ENCODE results near the gene UNC45B. TPM values are rescaled to one million over a fixed set of nuclear protein-coding genes. Genes with fewer than 3 reads are reported as not detected.

The UNC45B gene
- total and polyA plus RNA-seq, 2 of the 8 experiments (the other 6 are each of a cell fraction or from before 2014, with no cell fraction given): 0.06 to 0.15 TPM

GRCh38 chr17:35183332-35183731 lies 35.7 kb downstream of the UNC45B start:
- H3K4me2 ChIP-seq (ENCODE audit: insufficient read depth in 1 of 2, low read depth in 2 of 2, low read length in 2 of 2): no peak overlapping the region
- H4K91ac ChIP-seq (replicated peaks; ENCODE audit: insufficient read length, low read length): no peak overlapping the region
- no peaks in the 10 kb centered on the region for H3K36me3 ChIP-seq (ENCODE audit: control insufficient read depth in 2 of 4, insufficient read depth in 4 of 4, low read length in 3 of 4)
- no peak overlapping the region for H2BK12ac ChIP-seq (ENCODE audit: low read depth, low read length)
- H3K27me3 ChIP-seq (replicated peaks in 1 of 4; ENCODE audit: control insufficient read depth in 3 of 4, extremely low read depth in 1 of 4, insufficient read depth in 3 of 4, low read length in 3 of 4): no peaks in the 10 kb centered on the region
- no peak for DNase-seq (ENCODE audit: low read depth in 1 of 2, low spot score in 2 of 2)
- ChIA-PET CTCF (ENCODE audit: partially characterized antibody) (interaction anchor here (1.1 to 1.3 kb wide), 3 partner anchors 18 to 223 kb away, joined by 3 to 4 read pairs (median 3); no protein-coding TSS in a partner anchor), POLR2A (ENCODE audit: partially characterized antibody) (no interaction called here)
- H3K9ac ChIP-seq (replicated peaks in 1 of 4; ENCODE audit: extremely low read depth in 1 of 4, low read depth in 3 of 4, low read length in 3 of 4): no peak overlapping the region
- H2AFZ ChIP-seq (ENCODE audit: low read length): no peak overlapping the region
- no peak overlapping the region for H2BK5ac ChIP-seq (ENCODE audit: low read depth, low read length)
- TF ChIP-seq NANOG (IDR thresholded peaks at IDR 0.05; ENCODE audit: insufficient read depth, low read depth, low read length, poor library complexity, severe bottlenecking): no peak
- TF ChIP-seq CREB1 (IDR thresholded peaks at IDR 0.05): no peak
- TF ChIP-seq RBBP5 (IDR thresholded peaks at IDR 0.05; ENCODE audit: borderline replicate concordance, low read depth, low read length): no peak
- no peak for TF ChIP-seq JUND (IDR thresholded peaks at IDR 0.05; ENCODE audit: low read length)
- no peak for TF ChIP-seq TAF7 (optimal IDR thresholded peaks at IDR 0.05; ENCODE audit: borderline replicate concordance, low read depth, low read length)
- no peak overlapping the region for H4K5ac ChIP-seq (ENCODE audit: insufficient read length, low read depth, low read length)
- H3K4me3 ChIP-seq (ENCODE audit: extremely low read depth in 1 of 4, insufficient read depth in 2 of 4, low read depth in 3 of 4, low read length in 4 of 4): no peak overlapping the region
- no peaks in the 10 kb centered on the region for H3K23me2 ChIP-seq (ENCODE audit: low read depth, low read length)
- no peak overlapping the region for H3K14ac ChIP-seq (ENCODE audit: insufficient read length)
- no peaks in the 10 kb centered on the region for H3K9me3 ChIP-seq (ENCODE audit: insufficient read depth in 2 of 2, low read depth in 1 of 2, low read length in 1 of 2)
- H3K18ac ChIP-seq (ENCODE audit: extremely low read depth, low read length): no peak overlapping the region
- no peaks in the 10 kb centered on the region for H3K79me1 ChIP-seq (ENCODE audit: low read depth, low read length)
- H2BK20ac ChIP-seq (ENCODE audit: low read length): no peak overlapping the region
- H2AK5ac ChIP-seq (ENCODE audit: low read depth, low read length): no peak overlapping the region
- H3K27ac ChIP-seq (ENCODE audit: low read depth, low read length): no peak overlapping the region
- H2BK15ac ChIP-seq (ENCODE audit: low read length): no peak overlapping the region
- no peak overlapping the region for H3K56ac ChIP-seq (replicated peaks; ENCODE audit: insufficient read length, low read depth, low read length)
- H3K79me2 ChIP-seq (ENCODE audit: control insufficient read depth in 1 of 2, insufficient read depth in 2 of 2, low read length in 2 of 2): no peaks in the 10 kb centered on the region
- no peak overlapping the region for H3K4ac ChIP-seq (replicated peaks; ENCODE audit: insufficient read length, low read depth, low read length)
- FAIRE-seq: no peak
- no peaks in the 10 kb centered on the region for H4K20me1 ChIP-seq (replicated peaks in 1 of 2; ENCODE audit: control insufficient read depth in 1 of 2, insufficient read depth in 2 of 2, low read length in 2 of 2)
- no peaks in the 10 kb centered on the region for H3K4me1 ChIP-seq (replicated peaks in 1 of 4; ENCODE audit: control insufficient read depth in 3 of 4, insufficient read depth in 4 of 4, low read length in 3 of 4)
- H4K8ac ChIP-seq (ENCODE audit: extremely low read depth, insufficient read depth, low read length): no peak overlapping the region
- WGBS, 2 experiments (ENCODE audit: extremely low coverage in 1 of 2, insufficient coverage in 1 of 2, insufficient read length in 1 of 2, insufficient replicate concordance in 2 of 2, low coverage in 1 of 2, low lambda C conversion rate in 2 of 2, missing lambda C conversion rate in 1 of 2): 76% methylated on average over 6 of the region's 6 CpGs; no CpG with 5 or more reads in 1 of the 2 experiments
- no peak overlapping the region for H3K23ac ChIP-seq (ENCODE audit: insufficient read length)
- no peak overlapping the region for H2BK120ac ChIP-seq (replicated peaks; ENCODE audit: low read depth, low read length)
